Left renal cortex interstitium (tissue), 4 donors: ENCODE data around the gene TEX52. TPM values are rescaled to one million over a fixed set of nuclear protein-coding genes. Genes with fewer than 3 reads are reported as not detected.
A peak's percentile ranks its signal among the peaks of the same experiment; 100 is the strongest.

Experiments used
- DNase-seq, 4 donors: peaks; one replicate each; pipeline ENCODE4 v3.0.0-alpha.2; 2013; ENCODE audit warnings: low read depth in 4 of 4, low spot score in 2 of 4, missing footprints in 1 of 4
- polyA plus RNA-seq, 4 donors: library from polyadenylated mRNA; unstranded; fragments of 120-200 nt; gene quantifications; one replicate each; pipeline ENCODE4 v1.2.1, GENCODE V29; 2013; ENCODE audit not compliant: insufficient read length in 4 of 4

The TEX52 gene
- polyA plus RNA-seq, 4 donors = 0.34 to 3.5 (median 1.5) TPM

- no peak for DNase-seq
Observed at GRCh38 chr12:2833810-2834209, 23.0 kb downstream of the TEX52 start.

- no peak for DNase-seq
Observed at GRCh38 chr12:2833327-2833726, 23.5 kb downstream of the TEX52 start.

- DNase-seq = no peak
Observed at GRCh38 chr12:2832550-2833127, 24.2 kb downstream of the TEX52 start.

- DNase-seq = no peak
Observed at GRCh38 chr12:2829275-2829674, 27.6 kb downstream of the TEX52 start.

- no peak for DNase-seq
Observed at GRCh38 chr12:2826721-2827515, 29.9 kb downstream of the TEX52 start.

GRCh38 chr12:2826036-2826435, 30.8 kb downstream of the TEX52 start:
- no peak for DNase-seq

GRCh38 chr12:2825132-2825531, 31.7 kb downstream of the TEX52 start:
- DNase-seq = no peak

- DNase-seq = no peak
Observed at GRCh38 chr12:2824541-2824940, 32.3 kb downstream of the TEX52 start.

GRCh38 chr12:2823483-2823882, 33.4 kb downstream of the TEX52 start:
- no peak for DNase-seq

GRCh38 chr12:2820432-2820831, 36.4 kb downstream of the TEX52 start:
- DNase-seq = no peak

- DNase-seq = no peak
Observed at GRCh38 chr12:2819810-2820209, 37.0 kb downstream of the TEX52 start.

GRCh38 chr12:2813214-2814185, 43.3 kb downstream of the TEX52 start:
- DNase-seq = no peak

GRCh38 chr12:2812290-2813213, 44.3 kb downstream of the TEX52 start, which contains the start of gene ITFG2:
Gene ITFG2 (plus strand): TSS chr12:2812668. CDS start chr12:2812761, 93 bp downstream.
- DNase-seq = peak; percentile 98 to 100 (median 99)

- DNase-seq = no peak
Observed at GRCh38 chr12:2811801-2812200, 45.0 kb downstream of the TEX52 start.

- no peak for DNase-seq
Observed at GRCh38 chr12:2806700-2807099, 50.1 kb downstream of the TEX52 start.

GRCh38 chr12:2805143-2805520, 51.7 kb downstream of the TEX52 start:
- DNase-seq = no peak

GRCh38 chr12:2804393-2805142, 52.3 kb downstream of the TEX52 start:
- no peak for DNase-seq

- no peak for DNase-seq
Observed at GRCh38 chr12:2803635-2804392, 53.0 kb downstream of the TEX52 start.
